OCI-LY3 (cell line): ENCODE results near the gene ZKSCAN2.

Experiments
- H2AFZ ChIP-seq: fragments of 200-600, 300-600 bp; shearing (Covaris generic); 2 replicates; pipeline ENCODE4 v1.6.0; 2014; ENCODE audit warnings: antibody characterized with exemption, low read depth, low read length
- H3K27ac ChIP-seq: fragments of 200-600, 300-600 bp; sonication (generic); 2 replicates; pipeline ENCODE4 v1.5.1; 2014; ENCODE audit warnings: mild to moderate bottlenecking, low read length, moderate library complexity, mixed read lengths
- H3K27me3 ChIP-seq: fragments of 200-600, 300-600 bp; sonication (generic); 2 replicates; pipeline ENCODE4 v1.6.1; 2014; ENCODE audit warnings: low read depth, low read length, mixed read lengths
- H3K36me3 ChIP-seq: fragments of 200-600, 300-600 bp; sonication (generic); replicated peaks from 2 replicates; pipeline ENCODE3; 2014; ENCODE audit warnings: low read depth, low read length, mixed read lengths
- H3K4me1 ChIP-seq: fragments of 300-600, 200-600 bp; sonication (generic); 2 replicates; pipeline ENCODE4 v1.6.1; 2014; ENCODE audit warnings: low read length, mixed read lengths
- H3K4me2 ChIP-seq: fragments of 200-600, 300-600 bp; sonication (generic); 2 replicates; pipeline ENCODE4 v1.6.1; 2014; ENCODE audit warnings: low read length, mixed read lengths
- H3K4me3 ChIP-seq: fragments of 300-600, 200-600 bp; sonication (generic); 2 replicates; pipeline ENCODE4 v1.5.1; 2014; ENCODE audit warnings: antibody characterized with exemption, mild to moderate bottlenecking, low read length, moderate library complexity
- H3K79me2 ChIP-seq: fragments of 300-600, 200-600 bp; shearing (Covaris generic); 2 replicates; pipeline ENCODE4 v1.6.1; 2014; ENCODE audit warnings: mild to moderate bottlenecking, low read length, mixed read lengths
- H3K9ac ChIP-seq: fragments of 300-600, 200-600 bp; shearing (Covaris generic); 2 replicates; pipeline ENCODE4 v1.6.0; 2014; ENCODE audit warnings: mild to moderate bottlenecking, low read length, moderate library complexity
- H3K9me3 ChIP-seq: fragments of 200-600, 300-600 bp; shearing (Covaris generic); 2 replicates; pipeline ENCODE4 v1.6.1; 2014; ENCODE audit warnings: low read length, mixed read lengths; ENCODE audit not compliant: insufficient read depth
- H4K20me1 ChIP-seq: fragments of 200-600, 300-600 bp; sonication (generic); 2 replicates; pipeline ENCODE4 v1.6.1; 2016; ENCODE audit warnings: low read length, mixed read lengths; ENCODE audit not compliant: insufficient read depth
- CTCF ChIP-seq: fragments of 200-600, 300-600 bp; sonication (generic); IDR thresholded peaks from 2 replicates; pipeline ENCODE4 v1.5.1; 2014; ENCODE audit warnings: antibody characterized with exemption, low read length, low read depth
- EZH2phosphoT487 ChIP-seq: fragments of 200-600 bp; shearing (Covaris generic); IDR thresholded peaks from 2 replicates; pipeline ENCODE4 v1.6.1; 2018; ENCODE audit warnings: antibody characterized with exemption, mixed run types, low read depth

Gene ZKSCAN2

GRCh38 chr16:25260416-25260815, 2.8 kb upstream of the ZKSCAN2 start:
- TF ChIP-seq EZH2phosphoT487, result no peak
- TF ChIP-seq CTCF, result no peak
- peaks cover 29% of the 10 kb centered on the region for H3K36me3 ChIP-seq
- no peak overlapping the region for H3K9ac ChIP-seq
- no peaks in the 10 kb centered on the region for H3K9me3 ChIP-seq
- H3K79me2 ChIP-seq, result peaks cover 69% of the 10 kb centered on the region
- no peak overlapping the region for H3K27ac ChIP-seq
- H3K4me1 ChIP-seq, result peaks cover 20% of the 10 kb centered on the region
- H3K27me3 ChIP-seq, result no peaks in the 10 kb centered on the region
- no peak overlapping the region for H3K4me2 ChIP-seq
- no peak overlapping the region for H3K4me3 ChIP-seq
- peaks cover 56% of the 10 kb centered on the region for H4K20me1 ChIP-seq
- H2AFZ ChIP-seq, result no peak overlapping the region

- Histone ChIP-seq H2AFZ (no peak overlapping the region), H3K27ac (peak overlapping the region; percentile 78), H4K20me1 (peaks cover 45% of the 10 kb centered on the region), H3K9me3 (no peaks in the 10 kb centered on the region), H3K4me3 (peak overlapping the region; percentile 96), H3K4me2 (peak overlapping the region; percentile 95), H3K4me1 (peaks cover 20% of the 10 kb centered on the region), H3K9ac (peak overlapping the region; percentile 94), H3K36me3 (peaks cover 26% of the 10 kb centered on the region), H3K79me2 (peaks cover 60% of the 10 kb centered on the region), H3K27me3 (no peaks in the 10 kb centered on the region)
- TF ChIP-seq EZH2phosphoT487 (no peak), CTCF (no peak)
Measured at GRCh38 chr16:25258861-25259179, 1.2 kb upstream of the ZKSCAN2 start.

GRCh38 chr16:25257956-25258860, 563 bp upstream of the ZKSCAN2 start:
- H2AFZ ChIP-seq, result peak overlapping the region; percentile 85
- no peaks in the 10 kb centered on the region for H3K9me3 ChIP-seq
- peaks cover 22% of the 10 kb centered on the region for H3K36me3 ChIP-seq
- peak overlapping the region; percentile 78 for H3K27ac ChIP-seq
- TF ChIP-seq EZH2phosphoT487, result no peak
- TF ChIP-seq CTCF, result no peak
- H4K20me1 ChIP-seq, result peaks cover 42% of the 10 kb centered on the region
- peaks cover 58% of the 10 kb centered on the region for H3K79me2 ChIP-seq
- peak overlapping the region; percentile 95 for H3K4me2 ChIP-seq
- peak overlapping the region; percentile 96 for H3K4me3 ChIP-seq
- peaks cover 20% of the 10 kb centered on the region for H3K4me1 ChIP-seq
- H3K9ac ChIP-seq, result peak overlapping the region; percentile 94
- H3K27me3 ChIP-seq, result no peaks in the 10 kb centered on the region

GRCh38 chr16:25256695-25257469, 763 bp downstream of the ZKSCAN2 start:
- peaks cover 53% of the 10 kb centered on the region for H3K79me2 ChIP-seq

More at GRCh38 chr16:25256695-25257469, 763 bp downstream of the ZKSCAN2 start:
- Histone ChIP-seq H3K36me3 (peaks cover 21% of the 10 kb centered on the region), H4K20me1 (peaks cover 34% of the 10 kb centered on the region), H3K27ac (peak overlapping the region; percentile 78; the same call in 1 of the 2 replicates), H3K4me3 (peak overlapping the region; percentile 96), H2AFZ (no peak overlapping the region), H3K4me2 (peak overlapping the region; percentile 94), H3K27me3 (no peaks in the 10 kb centered on the region), H3K4me1 (peaks cover 20% of the 10 kb centered on the region), H3K9ac (peak overlapping the region; percentile 94), H3K9me3 (no peaks in the 10 kb centered on the region)
- no peak for TF ChIP-seq EZH2phosphoT487
- no peak for TF ChIP-seq CTCF
